ENCODE results near the gene MARCHF2. TPM values are rescaled to one million over a fixed set of nuclear protein-coding genes. Genes with fewer than 3 reads are reported as not detected.

Gene MARCHF2
- total RNA-seq (10 to 100 TPM; 20.6 to 40.7 (median 35.6) TPM), total RNA-seq (4.5 to 50.5 (median 19.5) reads per million in 29 experiments)
- total RNA-seq (2013), result 30.1 TPM

- H3K4me1 ChIP-seq (ENCODE audit: control insufficient read depth in 1 of 2, extremely low read depth in 1 of 2, insufficient read depth in 2 of 2, low read length in 2 of 2), result peaks cover 7 to 14% of the 10 kb centered on the region in 2 experiments
- 7% methylated on average over 78 of the region's 89 CpGs for WGBS (ENCODE audit: insufficient coverage)
- H3K27me3 ChIP-seq (replicated peaks in 1 of 2; ENCODE audit: control insufficient read depth in 2 of 2, extremely low read depth in 1 of 2, insufficient read depth in 2 of 2, low read length in 1 of 2), result no peaks in the 10 kb centered on the region
- DNase-seq, result peak; percentile 81 to 99 (median 95)
- no peaks in the 10 kb centered on the region for H3K36me3 ChIP-seq (ENCODE audit: control insufficient read depth in 2 of 2, extremely low read depth in 1 of 2, insufficient read depth in 1 of 2, low read length in 1 of 2)
- CTCF ChIA-PET, result interaction anchor here (0.5 to 1.8 kb wide), 14 partner anchors 9 to 167 kb away, joined by 3 to 24 read pairs (median 4); partner anchors contain the start of genes HNRNPM (in 1 of the 2), RAB11B (in 1 of the 2) and ZNF414 (in 1 of the 2)
- peak within 1 kb of the TSS; percentile 55 to 76 (median 66) for H3K4me3 Mint-ChIP-seq
- H3K4me3 ChIP-seq (ENCODE audit: control insufficient read depth in 1 of 2, extremely low read depth in 1 of 2, low read length in 1 of 2), result peak within 1 kb of the TSS; percentile 62 to 83
- H3K4me1 Mint-ChIP-seq, result peaks cover 4 to 12% (median 6%) of the 10 kb centered on the region in 3 donors
- no peaks in the 10 kb centered on the region for H3K9me3 Mint-ChIP-seq
- H3K9me3 ChIP-seq, result no peaks in the 10 kb centered on the region
- POLR2A ChIA-PET, result interaction anchor here (0.7 to 0.8 kb wide), 2 partner anchors 9 to 54 kb away, joined by 3 read pairs; no protein-coding TSS in a partner anchor
- peak within 1 kb of the TSS in 1 of 2 donors; percentile 41 for H3K27ac Mint-ChIP-seq
- no peaks in the 10 kb centered on the region for H3K27me3 Mint-ChIP-seq
- no peak within 1 kb of the TSS for H3K27ac ChIP-seq (ENCODE audit: low read length)
- no peaks in the 10 kb centered on the region for H3K36me3 Mint-ChIP-seq
- peak; percentile 99 to 100 (median 100) for ATAC-seq (replicated peaks in 1 of 4)
Measured at GRCh38 chr19:8412783-8413628, at the start of gene MARCHF2. Gene MARCHF2, plus strand, starts transcription at chr19:8413305. Its CDS starts 8,536 bp downstream, at chr19:8421841.

GRCh38 chr19:8363803-8364771 is 49.0 kb upstream of the MARCHF2 start, which contains the start of gene ANGPTL4:
Gene ANGPTL4, plus strand, starts transcription at chr19:8364155. Its CDS starts 167 bp downstream, at chr19:8364322.
- peak within 1 kb of the TSS; percentile 10 to 52 for H3K4me3 ChIP-seq (ENCODE audit: control insufficient read depth in 1 of 2, extremely low read depth in 1 of 2, low read length in 1 of 2)
- CTCF ChIA-PET, result no interaction called here

GRCh38 chr19:8366121-8366581 is 47.0 kb upstream of the MARCHF2 start:
- ChIA-PET CTCF (no interaction called here), POLR2A (no interaction called here)
- no peak overlapping the region for H3K4me3 ChIP-seq (ENCODE audit: control insufficient read depth in 1 of 2, extremely low read depth in 1 of 2, low read length in 1 of 2)
- H3K36me3 ChIP-seq (ENCODE audit: control insufficient read depth in 2 of 2, extremely low read depth in 1 of 2, insufficient read depth in 1 of 2, low read length in 1 of 2), result no peaks in the 10 kb centered on the region
- WGBS (ENCODE audit: insufficient coverage), result 87% methylated on average over 11 of the region's 11 CpGs
- ATAC-seq (replicated peaks in 1 of 4), result no peak
- DNase-seq, result no peak
- Mint-ChIP-seq H3K36me3 (no peaks in the 10 kb centered on the region), H3K27me3 (peaks cover 30 to 56% of the 10 kb centered on the region in 2 donors), H3K9me3 (no peaks in the 10 kb centered on the region), H3K4me1 (peaks cover 6 to 15% (median 12%) of the 10 kb centered on the region in 3 donors), H3K4me3 (no peak overlapping the region), H3K27ac (no peak overlapping the region)
- H3K27ac ChIP-seq (ENCODE audit: low read length), result no peak overlapping the region
- H3K27me3 ChIP-seq (replicated peaks in 1 of 2; ENCODE audit: control insufficient read depth in 2 of 2, extremely low read depth in 1 of 2, insufficient read depth in 2 of 2, low read length in 1 of 2), result peaks cover 0 to 81% of the 10 kb centered on the region in 2 experiments
- peaks cover 2 to 21% of the 10 kb centered on the region in 2 experiments for H3K4me1 ChIP-seq (ENCODE audit: control insufficient read depth in 1 of 2, extremely low read depth in 1 of 2, insufficient read depth in 2 of 2, low read length in 2 of 2)
- H3K9me3 ChIP-seq, result no peaks in the 10 kb centered on the region

More at GRCh38 chr19:8363803-8364771, 49.0 kb upstream of the MARCHF2 start, which contains the start of gene ANGPTL4:
- Mint-ChIP-seq H3K27ac (peak within 1 kb of the TSS in 1 of 2 donors; percentile 41), H3K9me3 (no peaks in the 10 kb centered on the region), H3K27me3 (peaks cover 30 to 56% of the 10 kb centered on the region in 2 donors), H3K4me3 (peak within 1 kb of the TSS; percentile 71 to 87 (median 79)), H3K36me3 (no peaks in the 10 kb centered on the region), H3K4me1 (peaks cover 6 to 15% (median 12%) of the 10 kb centered on the region in 3 donors)
- H3K4me1 ChIP-seq (ENCODE audit: control insufficient read depth in 1 of 2, extremely low read depth in 1 of 2, insufficient read depth in 2 of 2, low read length in 2 of 2), result peaks cover 2 to 21% of the 10 kb centered on the region in 2 experiments
- DNase-seq (peak in 27 of 35 experiments; percentile 5 to 53 (median 28)), ATAC-seq (replicated peaks in 1 of 4) (peak; percentile 76 to 88 (median 84))
- peaks cover 0 to 90% of the 10 kb centered on the region in 2 experiments for H3K27me3 ChIP-seq (replicated peaks in 1 of 2; ENCODE audit: control insufficient read depth in 2 of 2, extremely low read depth in 1 of 2, insufficient read depth in 2 of 2, low read length in 1 of 2)
- POLR2A ChIA-PET, result no interaction called here
- 3% methylated on average over 67 of the region's 81 CpGs for WGBS (ENCODE audit: insufficient coverage)
- H3K36me3 ChIP-seq (ENCODE audit: control insufficient read depth in 2 of 2, extremely low read depth in 1 of 2, insufficient read depth in 1 of 2, low read length in 1 of 2), result no peaks in the 10 kb centered on the region
- no peaks in the 10 kb centered on the region for H3K9me3 ChIP-seq
- H3K27ac ChIP-seq (ENCODE audit: low read length), result no peak within 1 kb of the TSS

DNA sequence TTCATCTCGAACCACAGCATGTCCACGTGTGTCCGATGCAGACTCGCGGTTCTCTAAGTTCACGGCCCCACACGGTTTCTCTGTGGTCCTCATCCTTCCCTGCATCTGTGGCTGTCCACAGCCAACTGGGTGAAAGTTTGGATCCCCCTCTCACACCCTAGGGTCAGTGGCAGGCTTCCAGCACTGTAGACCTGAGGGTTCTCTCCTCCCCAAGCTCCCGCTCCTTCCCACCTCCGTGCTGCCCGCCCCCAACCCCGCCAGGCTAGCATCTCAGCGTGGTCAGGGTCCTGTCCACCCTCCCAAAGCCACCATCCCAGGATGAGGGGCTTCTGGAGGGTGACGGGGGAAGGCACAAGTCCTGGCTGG is 46.2 kb upstream of the MARCHF2 start:
- H3K27ac Mint-ChIP-seq, result no peak overlapping the region
- peaks cover 2 to 21% of the 10 kb centered on the region in 2 experiments for H3K4me1 ChIP-seq (ENCODE audit: control insufficient read depth in 1 of 2, extremely low read depth in 1 of 2, insufficient read depth in 2 of 2, low read length in 2 of 2)
- ATAC-seq (replicated peaks in 1 of 4), result no peak
- H3K4me1 Mint-ChIP-seq, result peaks cover 6 to 15% (median 12%) of the 10 kb centered on the region in 3 donors
- no peaks in the 10 kb centered on the region for H3K9me3 ChIP-seq
- ChIA-PET CTCF (no interaction called here), POLR2A (interaction anchor here in 1 of 2 donors (0.5 kb wide), 1 partner anchor 23 kb away, joined by 8 read pairs; the partner anchor contains the start of gene RAB11B)
- peaks cover 26 to 52% of the 10 kb centered on the region in 2 donors for H3K27me3 Mint-ChIP-seq
- 84% methylated on average over 4 of the region's 13 CpGs for WGBS (ENCODE audit: insufficient coverage)
- H3K27ac ChIP-seq (ENCODE audit: low read length), result no peak overlapping the region
- peaks cover 0 to 78% of the 10 kb centered on the region in 2 experiments for H3K27me3 ChIP-seq (replicated peaks in 1 of 2; ENCODE audit: control insufficient read depth in 2 of 2, extremely low read depth in 1 of 2, insufficient read depth in 2 of 2, low read length in 1 of 2)
- H3K9me3 Mint-ChIP-seq, result no peaks in the 10 kb centered on the region
- H3K4me3 ChIP-seq (ENCODE audit: control insufficient read depth in 1 of 2, extremely low read depth in 1 of 2, low read length in 1 of 2), result no peak overlapping the region
- H3K36me3 ChIP-seq (ENCODE audit: control insufficient read depth in 2 of 2, extremely low read depth in 1 of 2, insufficient read depth in 1 of 2, low read length in 1 of 2), result no peaks in the 10 kb centered on the region
- DNase-seq, result no peak
- H3K4me3 Mint-ChIP-seq, result no peak overlapping the region
- H3K36me3 Mint-ChIP-seq, result no peaks in the 10 kb centered on the region

DNA sequence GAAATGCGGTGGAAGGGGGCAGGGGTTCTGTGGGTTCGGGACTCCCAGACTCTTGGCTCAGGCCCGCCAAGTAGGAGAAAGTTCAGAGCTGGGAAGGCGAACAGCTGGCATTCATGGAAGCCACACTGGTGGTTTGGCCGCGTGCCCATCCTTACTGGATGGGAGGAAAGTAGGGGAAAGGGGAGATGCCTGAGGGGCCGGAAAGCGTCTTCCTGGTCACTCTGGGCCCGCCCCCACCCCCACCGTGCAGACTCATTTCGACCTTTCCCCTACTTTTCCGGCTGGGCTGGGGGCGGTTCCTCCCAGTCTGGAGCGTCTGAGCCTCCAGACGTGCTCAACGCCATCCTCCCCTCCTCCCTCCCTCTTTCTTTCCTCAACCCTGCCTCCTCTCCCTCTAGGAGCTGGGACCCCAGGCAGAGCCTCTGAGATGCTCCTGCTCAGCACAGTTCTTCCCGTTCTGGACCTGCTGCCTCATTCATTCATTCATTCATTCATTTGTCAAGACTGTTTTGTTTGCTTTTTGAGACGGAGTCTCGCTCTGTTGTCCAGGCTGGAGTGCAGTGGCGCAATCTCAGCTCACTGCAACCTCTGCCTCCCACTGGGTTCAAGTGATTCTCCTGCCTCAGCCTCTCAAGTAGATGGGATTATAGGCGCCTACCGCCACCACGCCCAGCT is 45.6 kb upstream of the MARCHF2 start:
- Histone ChIP-seq H3K36me3 (ENCODE audit: control insufficient read depth in 2 of 2, extremely low read depth in 1 of 2, insufficient read depth in 1 of 2, low read length in 1 of 2) (no peaks in the 10 kb centered on the region), H3K4me1 (ENCODE audit: control insufficient read depth in 1 of 2, extremely low read depth in 1 of 2, insufficient read depth in 2 of 2, low read length in 2 of 2) (peaks cover 2 to 21% of the 10 kb centered on the region in 2 experiments), H3K9me3 (no peaks in the 10 kb centered on the region), H3K4me3 (ENCODE audit: control insufficient read depth in 1 of 2, extremely low read depth in 1 of 2, low read length in 1 of 2) (no peak overlapping the region), H3K27ac (ENCODE audit: low read length) (no peak overlapping the region), H3K27me3 (replicated peaks in 1 of 2; ENCODE audit: control insufficient read depth in 2 of 2, extremely low read depth in 1 of 2, insufficient read depth in 2 of 2, low read length in 1 of 2) (peaks cover 0 to 73% of the 10 kb centered on the region in 2 experiments)
- CTCF ChIA-PET, result interaction anchor here in 1 of 2 donors (0.6 kb wide), 1 partner anchor 111 kb away, joined by 3 read pairs; no protein-coding TSS in a partner anchor
- Mint-ChIP-seq H3K4me3 (no peak overlapping the region), H3K4me1 (peaks cover 6 to 15% (median 12%) of the 10 kb centered on the region in 3 donors), H3K36me3 (no peaks in the 10 kb centered on the region), H3K27ac (no peak overlapping the region), H3K9me3 (no peaks in the 10 kb centered on the region), H3K27me3 (peaks cover 26 to 46% of the 10 kb centered on the region in 2 donors)
- POLR2A ChIA-PET, result interaction anchor here in 1 of 2 donors (0.6 kb wide), 1 partner anchor 59 kb away, joined by 4 read pairs; no protein-coding TSS in a partner anchor
- ATAC-seq (replicated peaks in 1 of 4) (no peak), DNase-seq (no peak)
- 22% methylated on average over 18 of the region's 23 CpGs for WGBS (ENCODE audit: insufficient coverage)
